Cardiac fibroblast (primary cell): ENCODE results near the gene CTNS.

ENCODE experiments used
- DNase-seq, 2 donors: peaks; one replicate each; pipeline versions ENCODE4 v3.0.0 to v3.0.0-alpha.2; 2010; ENCODE audit warnings: low read depth in 2 of 2
- H3K4me3 ChIP-seq, 2 donors: replicated peaks in 1 of 2; 1 replicate in 1 of 2; 2 replicates in 1 of 2; pipeline ENCODE4 v1.5.1; 2011; ENCODE audit warnings: low read depth in 2 of 2, low read length in 2 of 2, mild to moderate bottlenecking in 2 of 2, moderate library complexity in 1 of 2
- TF ChIP-seq, protein P1 (sequence below): IDR thresholded peaks from one replicate; pipeline ENCODE4 v1.5.1; 2011; ENCODE audit warnings: low read depth, mild to moderate bottlenecking, low read length, inconsistent platforms

The CTNS gene

DNA sequence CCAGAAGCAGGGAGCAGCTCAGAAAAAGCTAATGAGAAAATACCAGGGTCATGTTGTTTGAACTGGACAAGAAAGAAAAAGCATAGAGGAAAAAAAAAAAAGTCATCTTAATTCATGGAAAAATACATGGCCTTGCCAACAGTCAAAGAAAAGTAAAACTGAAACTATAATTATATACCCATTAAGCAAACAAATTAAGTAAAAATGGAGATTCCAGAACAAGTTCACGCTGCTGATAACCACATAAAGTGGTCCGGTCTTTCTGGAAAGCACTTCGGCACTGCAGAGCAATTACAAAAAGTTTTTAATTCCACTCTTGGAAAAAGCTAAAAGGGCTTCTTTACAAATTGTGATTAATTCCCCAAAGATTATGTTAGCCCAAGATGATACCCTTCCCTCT lies 71.8 kb downstream of the CTNS start:
- no peak for DNase-seq
- TF ChIP-seq, protein P1, sequence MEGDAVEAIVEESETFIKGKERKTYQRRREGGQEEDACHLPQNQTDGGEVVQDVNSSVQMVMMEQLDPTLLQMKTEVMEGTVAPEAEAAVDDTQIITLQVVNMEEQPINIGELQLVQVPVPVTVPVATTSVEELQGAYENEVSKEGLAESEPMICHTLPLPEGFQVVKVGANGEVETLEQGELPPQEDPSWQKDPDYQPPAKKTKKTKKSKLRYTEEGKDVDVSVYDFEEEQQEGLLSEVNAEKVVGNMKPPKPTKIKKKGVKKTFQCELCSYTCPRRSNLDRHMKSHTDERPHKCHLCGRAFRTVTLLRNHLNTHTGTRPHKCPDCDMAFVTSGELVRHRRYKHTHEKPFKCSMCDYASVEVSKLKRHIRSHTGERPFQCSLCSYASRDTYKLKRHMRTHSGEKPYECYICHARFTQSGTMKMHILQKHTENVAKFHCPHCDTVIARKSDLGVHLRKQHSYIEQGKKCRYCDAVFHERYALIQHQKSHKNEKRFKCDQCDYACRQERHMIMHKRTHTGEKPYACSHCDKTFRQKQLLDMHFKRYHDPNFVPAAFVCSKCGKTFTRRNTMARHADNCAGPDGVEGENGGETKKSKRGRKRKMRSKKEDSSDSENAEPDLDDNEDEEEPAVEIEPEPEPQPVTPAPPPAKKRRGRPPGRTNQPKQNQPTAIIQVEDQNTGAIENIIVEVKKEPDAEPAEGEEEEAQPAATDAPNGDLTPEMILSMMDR, result no peak
- H3K4me3 ChIP-seq, result no peak overlapping the region

DNA sequence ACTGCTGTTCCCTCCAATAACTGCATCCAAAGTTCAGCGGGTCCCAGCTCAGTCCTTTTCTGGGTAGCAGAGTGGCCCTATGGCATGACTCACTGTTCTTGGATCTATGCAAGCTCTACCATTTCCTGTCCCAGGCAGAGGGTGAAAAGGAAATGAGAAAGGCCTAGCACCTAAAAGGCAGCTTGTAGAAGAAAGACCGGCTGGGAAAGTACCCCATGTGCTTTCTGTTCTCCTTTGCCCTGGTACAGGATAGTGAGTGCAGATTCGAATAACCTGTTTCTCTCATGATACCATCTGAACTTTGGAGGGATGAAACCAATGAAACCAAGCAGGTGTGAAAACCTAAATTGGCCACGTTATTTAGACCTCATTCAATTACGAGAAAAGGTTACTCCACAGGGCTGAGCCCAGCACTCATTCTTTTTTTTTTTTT lies 74.4 kb downstream of the CTNS start:
- peak; percentile 61 to 82 for DNase-seq
- TF ChIP-seq, protein P1, result no peak
- H3K4me3 ChIP-seq, result no peak overlapping the region
